ENCODE data around the gene UGT1A9.

The UGT1A9 gene

DNA sequence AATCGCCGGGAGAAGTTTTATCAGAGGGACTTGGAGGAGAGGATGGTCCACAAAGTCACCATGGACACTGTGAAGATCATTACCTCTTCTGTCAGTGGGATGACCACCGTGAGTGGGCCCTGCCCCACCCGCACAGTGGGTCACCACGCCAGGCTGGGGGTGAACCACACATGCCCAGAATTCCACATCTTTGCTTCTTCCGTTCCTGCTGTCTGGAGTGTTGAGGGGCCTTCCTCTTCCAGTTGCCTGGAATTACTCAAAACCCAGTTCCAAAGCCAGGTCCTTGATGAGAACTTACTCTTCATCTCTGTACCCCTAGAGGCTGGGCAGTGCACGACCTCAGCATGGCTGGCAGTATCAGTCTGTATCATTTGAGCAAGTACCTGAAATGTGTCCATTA lies 128.5 kb downstream of the UGT1A9 start:
- no peak for DNase-seq

DNA sequence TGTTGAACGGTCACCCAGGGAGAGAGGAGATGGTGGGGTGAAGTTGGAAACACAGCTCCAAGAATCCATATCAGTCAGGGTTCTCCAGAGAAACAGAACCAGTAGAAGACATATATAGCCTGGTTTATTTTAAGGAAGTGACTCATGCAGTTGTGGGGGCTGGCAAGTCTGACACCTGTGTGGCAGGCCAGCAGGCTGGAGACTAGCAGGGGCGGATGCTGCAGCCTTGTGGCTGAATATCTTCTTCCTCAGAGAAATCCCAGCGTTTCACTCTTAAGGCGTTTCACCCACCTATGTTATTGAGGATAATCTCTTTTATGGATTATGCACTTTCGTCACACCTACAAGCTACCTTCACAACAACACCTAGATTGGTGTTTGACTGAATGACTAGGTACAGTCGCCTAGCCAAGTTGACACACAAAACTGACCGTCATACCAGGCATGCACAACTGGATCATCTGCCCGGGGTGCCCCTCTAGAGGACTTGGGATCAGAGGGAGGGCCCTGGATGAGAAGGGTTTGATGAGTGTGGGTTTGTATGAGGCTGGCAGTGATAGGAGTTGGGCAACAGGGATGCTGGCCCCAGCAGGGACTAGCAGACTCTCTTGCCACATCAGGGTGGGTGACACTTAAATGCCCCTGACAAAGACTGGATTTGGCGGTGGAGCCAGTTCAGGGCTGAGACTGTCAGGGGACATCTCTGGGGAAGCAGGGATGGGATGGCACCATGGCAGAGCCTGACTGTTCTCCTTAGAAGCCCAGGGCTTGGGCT lies 129.8 kb downstream of the UGT1A9 start:
- DNase-seq = no peak

DNA sequence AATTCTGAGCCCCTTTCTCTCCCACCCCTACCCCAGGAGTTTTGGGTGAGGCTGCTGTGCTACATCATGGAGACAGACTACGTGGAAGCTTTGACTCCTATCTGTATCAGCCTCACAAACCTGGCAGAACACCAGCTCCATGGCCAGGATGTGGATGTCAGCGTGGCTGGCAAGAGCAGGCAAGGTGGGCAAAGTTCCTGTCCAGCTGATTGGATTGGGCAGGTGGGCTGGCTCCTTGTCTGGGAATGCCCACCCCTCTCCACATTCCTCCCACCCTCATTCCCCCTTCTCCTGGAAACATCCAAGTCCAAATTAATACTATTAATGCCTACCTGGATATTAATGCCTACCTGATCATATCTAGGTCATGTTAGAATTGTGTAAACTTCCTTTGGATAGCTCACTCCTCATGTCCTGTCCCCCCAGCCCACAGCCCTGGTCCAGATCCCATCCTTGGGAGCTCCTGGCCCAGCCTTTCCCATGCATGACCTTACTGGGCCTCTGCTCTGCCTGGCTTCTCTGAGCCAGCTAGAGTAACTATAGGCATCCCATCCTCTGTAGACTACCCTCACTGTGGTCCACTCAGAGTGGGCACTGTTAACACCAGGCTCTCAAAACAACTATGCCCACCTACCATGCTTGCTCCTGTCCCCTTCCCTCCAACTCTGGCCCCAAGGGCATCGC lies 130.6 kb downstream of the UGT1A9 start:
- DNase-seq = no peak

DNA sequence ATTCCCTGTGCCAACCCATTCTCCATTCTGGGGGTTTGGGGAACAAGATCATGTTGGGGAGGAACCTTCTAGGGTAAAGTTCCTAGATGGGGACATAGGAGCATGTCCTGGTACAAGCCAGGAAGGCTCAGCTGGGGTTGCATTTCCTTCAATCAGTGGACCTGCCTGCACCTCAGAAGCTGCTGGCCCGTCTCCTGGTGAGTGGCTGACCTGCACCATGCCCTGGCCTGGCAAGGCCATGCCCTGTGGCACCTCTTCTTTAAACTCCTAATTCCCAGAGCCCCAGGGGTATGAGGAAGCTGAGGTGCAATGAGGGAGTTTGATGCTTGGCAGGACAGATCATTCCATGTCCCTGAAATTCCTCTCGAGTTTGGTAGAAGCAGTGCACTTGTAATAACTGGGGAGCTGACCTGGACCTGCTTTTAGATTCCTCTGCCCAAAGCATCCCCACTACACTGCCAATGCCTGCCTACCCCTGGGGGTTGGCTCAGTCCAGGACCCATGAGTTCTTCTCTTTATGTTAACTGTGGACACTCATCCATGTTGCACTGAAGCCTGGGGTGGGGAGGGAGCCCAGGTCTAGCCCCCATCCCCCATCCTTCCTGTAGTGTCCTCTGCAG lies 131.7 kb downstream of the UGT1A9 start:
- no peak for DNase-seq

DNA sequence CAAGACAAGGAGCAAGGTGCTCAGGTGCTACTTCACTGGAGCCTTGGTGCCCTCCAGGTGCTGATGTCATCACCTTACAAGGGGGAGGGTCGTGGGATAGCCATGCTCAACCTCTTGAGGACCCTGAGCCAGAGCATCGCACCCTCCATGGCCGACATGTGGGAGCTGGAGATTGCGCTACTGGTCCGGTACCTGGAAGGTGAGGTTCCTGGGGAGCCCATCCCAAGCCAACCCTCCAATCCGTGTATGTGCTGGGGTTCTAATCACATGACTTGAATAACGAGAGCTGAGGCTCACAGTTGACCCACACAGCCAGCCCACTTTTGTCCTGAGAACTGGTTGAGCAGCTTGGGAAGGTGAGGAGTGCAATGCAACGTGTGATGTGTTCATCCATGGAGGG lies 132.3 kb downstream of the UGT1A9 start:
- DNase-seq = no peak

DNA sequence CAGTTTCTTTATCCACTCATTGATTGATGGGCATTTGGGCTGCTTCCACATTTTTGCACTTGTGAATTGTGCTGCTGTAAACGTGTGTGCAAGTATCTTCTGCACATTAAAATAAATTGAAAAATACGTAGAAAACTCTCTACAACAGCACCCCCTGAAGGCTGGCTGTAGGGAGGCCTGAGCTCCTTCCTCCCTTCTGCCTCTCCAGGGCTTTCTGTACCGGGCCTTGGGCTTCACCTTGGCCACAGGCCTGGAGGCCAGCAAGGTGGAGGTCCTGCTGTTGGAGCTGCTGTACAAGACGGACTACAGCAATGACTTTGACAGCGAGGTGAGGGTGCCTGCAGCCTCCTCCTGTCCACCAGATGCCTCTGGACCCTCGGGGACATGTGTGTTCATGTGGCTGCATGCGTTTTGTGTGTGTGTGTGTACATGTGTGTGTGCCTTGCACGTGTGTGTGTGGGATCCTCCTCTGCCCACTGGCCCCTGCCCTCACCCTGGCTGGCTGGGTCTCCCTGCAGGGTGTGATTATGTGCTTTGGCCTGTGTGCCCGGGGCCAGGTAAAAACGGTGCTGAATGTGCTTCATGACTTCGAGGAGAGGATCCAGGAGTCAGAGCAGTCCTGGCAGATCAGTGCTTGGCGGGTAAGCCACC lies 135.6 kb downstream of the UGT1A9 start:
- no peak for DNase-seq

DNA sequence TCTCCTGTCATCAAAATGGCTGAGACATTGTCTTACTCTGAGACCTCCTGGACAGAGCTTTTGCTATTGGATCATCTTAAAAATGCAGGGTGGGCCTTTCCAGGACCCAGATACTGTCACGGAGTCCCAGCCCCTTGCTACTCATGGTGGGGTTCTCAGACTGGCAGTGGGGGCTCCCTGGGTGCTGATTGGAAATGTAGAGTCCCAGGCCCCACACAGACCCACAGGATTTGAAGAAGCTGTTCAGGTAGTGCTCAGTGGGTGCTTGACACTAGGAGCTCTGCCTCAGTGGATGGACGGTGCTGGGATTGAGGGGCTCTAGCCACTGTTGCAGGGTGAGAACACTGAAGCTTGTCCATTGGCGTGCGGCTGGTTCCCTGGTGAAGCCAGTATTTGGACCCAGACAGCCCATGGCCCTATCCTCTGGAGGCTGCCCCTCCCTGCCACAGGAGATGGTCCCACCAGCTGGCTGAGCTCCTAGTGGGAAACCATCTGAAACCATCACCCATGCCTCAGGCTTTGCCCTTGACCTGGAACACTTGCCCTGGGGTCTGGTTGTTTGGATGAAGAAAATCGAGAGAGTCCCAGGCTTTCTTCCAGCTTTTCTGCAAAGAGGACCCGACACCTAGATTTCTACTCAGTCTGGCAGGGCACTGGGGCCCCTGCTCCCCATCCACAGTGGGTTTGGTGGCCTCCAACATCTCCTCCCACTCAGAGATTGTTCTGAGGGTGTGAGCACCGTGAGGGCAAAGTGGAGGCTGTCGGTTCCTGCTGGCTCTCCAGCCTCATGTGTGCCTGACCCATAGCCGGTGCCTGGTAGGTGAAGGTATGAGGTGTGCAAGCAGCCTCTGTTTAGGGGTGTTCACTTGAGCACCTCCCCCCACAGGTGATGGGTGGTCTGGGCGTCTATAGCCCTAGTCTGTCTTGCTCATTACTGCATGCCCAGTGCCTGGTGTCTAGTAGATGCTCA lies 136.6 kb downstream of the UGT1A9 start:
- DNase-seq = no peak

DNA sequence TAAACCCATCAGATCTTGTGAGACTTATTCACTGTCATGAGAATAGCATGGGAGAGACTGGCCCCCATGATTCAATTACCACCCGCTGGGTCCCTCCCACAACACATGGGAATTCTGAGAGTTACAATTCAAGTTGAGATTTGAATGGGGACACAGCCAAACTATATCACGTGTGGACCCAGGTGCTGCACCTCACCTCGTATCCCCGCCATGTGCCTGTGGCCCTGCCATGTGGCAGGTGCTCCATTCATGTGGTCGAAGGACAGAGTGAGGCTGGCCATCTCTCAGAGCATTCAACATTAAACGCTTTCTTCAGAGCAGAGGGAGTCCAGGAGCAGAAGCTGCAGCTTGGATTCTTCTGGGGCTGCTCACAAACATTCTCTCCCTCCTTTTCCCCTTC lies 138.7 kb downstream of the UGT1A9 start:
- no peak for DNase-seq

DNA sequence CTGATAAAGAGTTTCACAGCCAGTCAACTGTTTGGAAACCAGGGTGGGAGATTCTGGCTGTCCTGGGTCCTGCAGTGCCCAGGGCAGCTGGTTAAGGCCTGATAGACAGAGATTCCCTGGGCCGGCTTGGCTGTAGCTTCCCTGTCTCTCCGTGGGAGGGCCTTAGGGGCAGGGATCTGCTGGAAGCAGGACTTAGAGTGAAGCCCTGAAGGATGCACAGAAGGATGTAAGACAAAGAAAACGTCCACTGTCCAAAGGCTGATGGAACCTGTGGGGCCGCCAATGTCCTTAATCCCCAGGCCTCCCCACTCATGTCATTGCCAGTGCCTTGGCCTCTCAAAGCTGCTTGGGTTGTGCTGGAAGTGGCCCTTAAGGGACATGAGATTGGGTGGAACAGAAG lies 139.4 kb downstream of the UGT1A9 start:
- no peak for DNase-seq

DNA sequence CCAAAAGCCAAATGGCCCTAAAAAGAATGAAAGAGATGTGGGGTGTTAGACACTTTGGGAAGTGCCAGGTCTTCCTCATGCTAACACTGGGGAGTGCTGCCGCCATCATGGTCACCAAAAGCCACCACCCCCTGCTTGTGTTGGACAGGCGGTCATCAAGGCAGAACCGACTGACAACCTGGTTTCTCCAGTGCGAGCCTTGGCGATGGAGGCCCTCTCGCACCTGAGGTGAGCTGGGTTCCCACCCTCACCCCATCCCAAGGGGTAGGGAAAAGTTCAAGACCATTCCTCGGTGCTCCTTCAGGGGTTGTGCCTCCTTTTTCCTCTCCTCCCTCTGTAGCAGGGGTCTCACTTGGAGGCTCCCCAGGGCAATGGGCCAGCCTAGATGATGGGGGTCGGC lies 140.0 kb downstream of the UGT1A9 start:
- DNase-seq = no peak

DNA sequence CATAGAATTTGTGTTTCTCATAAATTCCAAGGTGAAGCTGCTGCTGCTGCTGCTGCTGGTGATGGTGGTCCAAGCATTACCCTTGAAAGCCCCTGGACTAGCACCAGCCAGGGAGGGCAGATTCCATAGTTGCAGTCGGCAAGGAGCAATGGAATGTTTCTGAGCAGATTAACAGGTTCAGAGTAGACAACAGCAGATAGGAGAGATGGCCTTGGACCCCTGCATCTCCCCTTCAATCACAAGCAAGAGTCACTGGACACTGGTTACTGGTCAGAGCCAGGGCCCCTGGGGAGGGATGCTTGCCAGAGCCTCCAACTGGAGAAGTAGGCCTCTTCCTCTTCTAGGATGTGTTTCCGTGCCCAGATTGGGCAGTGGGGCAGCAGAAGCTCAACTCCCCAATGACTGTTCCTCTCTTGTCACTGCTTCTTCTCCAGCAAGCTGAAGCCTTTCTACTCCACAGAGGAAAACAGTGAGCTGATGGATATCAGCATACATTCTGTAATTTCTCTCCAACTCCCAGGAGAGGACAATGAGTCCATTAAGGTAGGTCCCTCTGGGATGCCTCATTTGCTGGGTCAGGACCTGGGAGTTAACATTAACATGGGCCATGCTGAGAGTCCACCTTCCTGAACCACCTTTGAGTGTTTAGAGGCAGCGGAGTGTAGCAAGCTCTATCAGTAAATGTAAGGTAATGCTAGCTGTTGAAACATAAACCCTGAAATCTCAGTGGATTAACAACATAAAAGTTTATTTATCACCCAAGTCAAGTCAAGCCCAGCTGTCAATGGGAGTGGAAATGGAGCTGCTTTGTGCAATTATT lies 141.7 kb downstream of the UGT1A9 start:
- no peak for DNase-seq

DNA sequence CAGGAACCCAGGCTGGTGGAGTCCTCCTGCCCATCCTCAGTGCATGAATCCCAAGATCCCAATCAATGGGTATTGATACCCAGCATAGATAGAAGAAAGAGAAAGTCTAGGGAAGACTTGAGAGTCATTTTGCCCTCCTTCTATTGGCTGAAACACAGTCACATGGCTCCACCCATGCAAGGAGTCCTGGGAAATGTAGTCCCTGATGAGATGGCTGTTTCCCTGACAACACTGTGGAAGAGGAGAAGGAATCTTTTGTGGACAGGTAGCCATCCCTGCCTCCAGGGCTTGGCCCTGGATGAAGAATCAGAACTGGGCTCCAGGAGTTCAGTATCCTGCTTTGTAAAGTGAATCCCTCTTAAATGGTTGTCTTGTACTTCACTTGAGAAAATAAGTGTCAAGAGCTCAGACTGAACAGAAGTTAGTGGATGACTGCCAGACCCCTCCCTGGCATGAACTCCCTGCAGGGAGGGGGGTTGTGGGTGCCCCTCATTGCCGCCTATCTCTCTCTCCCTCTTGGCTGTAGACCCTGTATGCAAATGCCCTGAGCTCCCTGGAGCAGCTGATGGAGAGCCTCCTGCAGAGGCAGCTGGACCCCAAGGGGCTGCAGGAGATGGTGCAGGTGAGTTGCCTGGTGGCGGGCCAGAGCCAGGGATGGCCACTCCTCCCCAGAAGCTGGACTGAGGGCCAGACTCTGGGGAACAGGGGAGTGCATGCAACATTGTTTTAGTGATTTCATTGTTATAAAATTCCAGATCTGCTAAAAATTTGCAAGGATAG lies 142.5 kb downstream of the UGT1A9 start:
- DNase-seq = no peak

DNA sequence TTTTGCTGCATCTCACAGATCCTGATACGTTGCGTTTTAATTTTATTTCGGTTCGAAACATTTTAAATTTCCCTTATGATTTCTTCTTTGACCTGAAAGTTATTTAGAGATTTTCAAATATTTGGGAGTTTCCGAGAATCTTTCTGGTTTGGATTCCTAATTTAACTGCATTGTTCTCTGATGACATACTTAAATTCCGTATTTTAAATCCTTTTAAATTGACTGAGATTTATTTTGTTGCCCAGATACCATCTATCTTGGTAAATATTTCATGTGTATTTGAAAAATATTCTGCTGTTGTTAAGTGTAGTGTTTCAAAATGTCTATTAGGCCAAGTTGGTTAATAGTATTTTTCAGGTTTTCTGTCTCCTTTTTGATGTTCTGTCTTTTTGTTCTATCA lies 144.2 kb downstream of the UGT1A9 start:
- DNase-seq = no peak

DNA sequence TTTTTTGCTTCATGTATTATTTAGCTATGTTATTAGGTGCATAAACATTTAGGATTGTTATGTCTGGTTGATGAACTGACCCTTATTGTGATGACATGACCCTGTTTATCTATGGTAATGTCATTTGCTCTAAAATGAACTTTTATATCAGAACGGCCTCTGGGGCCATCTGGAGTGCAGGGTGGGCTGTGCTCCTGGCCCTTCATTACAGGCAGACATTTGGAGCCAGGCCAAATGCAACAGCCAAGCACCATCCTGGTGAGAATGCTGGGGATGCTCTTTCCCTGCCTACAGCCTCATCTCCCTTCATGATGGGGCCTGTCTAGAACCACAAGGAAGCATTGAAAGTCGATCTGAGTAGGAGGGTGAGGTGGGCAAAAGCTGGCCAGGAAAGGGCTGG lies 144.6 kb downstream of the UGT1A9 start:
- DNase-seq = no peak

DNA sequence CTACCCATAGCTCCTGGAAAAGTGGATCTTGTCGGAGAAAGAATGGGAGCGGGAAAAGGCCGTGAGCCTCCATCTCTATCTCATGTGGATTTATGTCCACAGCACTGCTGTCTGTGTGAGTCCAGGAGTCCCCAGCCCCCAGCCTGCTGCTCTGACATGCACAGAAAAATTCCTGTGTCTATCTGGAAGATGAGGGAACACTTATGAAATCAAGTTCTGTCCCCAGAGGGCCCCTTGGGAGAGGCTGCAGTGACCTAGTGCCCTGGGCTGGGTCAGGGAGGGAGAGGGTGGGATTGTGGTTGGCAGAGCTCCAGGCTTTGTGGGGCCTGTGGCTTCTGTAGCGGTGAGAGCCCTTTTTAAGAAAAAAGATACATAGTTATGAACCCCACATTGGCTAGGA lies 145.1 kb downstream of the UGT1A9 start:
- no peak for DNase-seq

DNA sequence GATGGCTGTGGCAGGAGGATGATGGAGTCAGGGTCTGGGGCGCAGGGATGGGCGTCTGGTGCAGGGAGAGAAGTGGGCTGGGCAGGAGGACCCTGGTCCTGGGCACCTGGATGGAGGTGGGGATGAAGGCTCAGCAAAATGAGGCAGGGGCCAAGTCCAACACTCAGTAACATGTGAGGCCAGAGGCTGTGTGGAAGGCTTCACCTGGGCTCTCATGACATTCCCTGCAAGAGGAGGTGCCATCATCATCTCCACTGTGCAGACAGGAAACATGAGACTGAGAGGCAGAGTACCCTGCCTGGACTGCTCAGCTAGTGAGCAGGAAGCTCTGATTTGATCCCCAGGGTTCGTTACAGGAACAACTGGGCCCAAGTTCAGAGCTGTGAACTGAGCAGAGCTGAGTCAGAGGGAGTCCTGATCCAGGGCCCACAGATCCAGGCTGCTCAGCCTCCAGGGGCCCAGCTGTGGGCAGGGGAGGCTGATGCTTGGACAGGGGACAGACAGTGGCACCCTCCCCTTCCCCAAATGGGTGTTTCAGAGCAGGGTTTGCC lies 145.7 kb downstream of the UGT1A9 start:
- no peak for DNase-seq

DNA sequence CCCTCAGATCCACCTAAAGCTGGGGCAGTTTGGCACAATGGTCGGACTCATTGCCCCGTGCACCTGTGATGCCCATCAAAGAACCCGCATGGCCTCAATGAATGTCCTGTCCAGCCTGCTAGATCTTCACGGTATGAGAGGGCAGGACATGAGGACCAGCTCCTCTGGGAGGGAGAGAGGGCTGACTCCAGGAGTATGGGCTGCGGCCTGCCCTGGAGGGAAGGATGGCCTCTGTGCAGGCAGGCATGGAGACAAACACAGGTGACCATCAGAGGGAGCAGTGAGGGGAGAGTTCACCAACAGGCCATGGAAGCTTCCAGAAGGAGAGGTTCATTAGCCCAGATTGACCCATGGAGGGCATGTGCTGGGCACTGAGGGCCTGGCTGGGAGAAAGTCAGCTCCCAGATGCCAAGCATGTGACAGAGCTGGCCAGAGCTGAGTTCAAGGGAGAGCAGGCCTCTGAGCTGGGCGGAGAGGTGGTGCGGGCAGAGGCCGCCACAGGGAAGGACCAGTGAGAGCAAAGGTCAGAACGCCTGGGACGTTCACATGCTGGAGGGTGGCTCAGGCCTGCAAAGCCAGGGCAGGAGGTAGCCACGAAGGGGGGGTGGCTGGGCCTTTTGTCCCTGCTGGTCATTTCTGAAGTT lies 146.4 kb downstream of the UGT1A9 start:
- DNase-seq = no peak

DNA sequence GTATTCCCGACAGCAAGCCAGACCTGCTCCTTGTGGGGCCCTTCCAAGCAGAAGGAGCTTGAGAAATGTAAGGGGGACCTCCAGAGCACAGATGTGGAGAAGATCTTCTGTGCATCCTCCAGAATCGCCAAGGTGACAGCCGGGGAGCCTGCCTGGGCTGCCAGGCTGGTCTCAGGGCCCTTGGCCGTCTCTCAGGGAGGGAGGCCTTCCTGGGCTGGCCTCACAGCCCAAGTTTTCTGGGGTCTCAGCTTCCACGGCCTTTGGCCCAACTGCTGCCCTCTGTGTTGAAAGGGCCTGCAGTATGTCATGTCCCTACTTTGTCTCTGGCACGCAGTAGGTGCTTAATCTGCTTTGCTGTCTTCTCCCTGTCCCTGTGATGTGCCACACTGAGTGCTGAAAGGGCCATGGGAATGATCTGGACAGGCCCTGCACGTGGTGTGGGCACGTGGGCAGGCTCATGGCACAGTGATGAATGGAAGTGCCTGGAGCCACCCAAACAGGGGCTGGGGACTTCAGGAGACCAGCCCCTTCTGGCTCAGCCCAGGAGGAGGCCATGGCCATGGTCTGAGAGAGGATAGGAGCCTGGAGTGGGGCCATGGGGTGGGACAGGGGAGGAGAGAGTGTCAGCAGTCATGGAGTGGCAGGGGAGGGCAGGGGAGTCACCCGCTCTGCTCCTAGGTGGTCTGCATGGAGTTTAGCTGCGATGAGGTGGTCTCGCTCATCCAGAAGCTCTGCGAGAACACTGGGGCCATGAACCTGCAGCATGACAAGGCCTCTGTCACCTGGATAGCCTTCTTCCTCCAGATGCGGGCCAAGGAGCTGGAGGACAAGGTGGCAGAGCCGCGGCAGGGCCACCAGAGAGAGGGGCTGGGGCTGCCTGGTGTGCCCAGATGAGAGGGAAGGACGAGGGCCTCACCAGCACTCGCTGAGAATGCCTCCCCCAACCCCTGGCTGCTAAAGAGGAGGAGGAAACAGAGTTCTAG lies 147.2 kb downstream of the UGT1A9 start:
- no peak for DNase-seq
